WTC11 (cell line): Measurements from ENCODE around the gene AXDND1. TPM values are rescaled to one million over a fixed set of nuclear protein-coding genes. Genes with fewer than 3 reads are reported as not detected.

Experiments
- ATAC-seq: fragments of 200-7000 bp; cut with Tn5 transposase; 2 replicates; pipeline ENCODE4 v1.10.0; 2021; ENCODE audit warnings: mild to moderate bottlenecking, moderate library complexity
- Bru-seq: library from RNA; stranded (reverse); fragments of 400-500 nt; gene quantifications from one replicate; lab custom pipeline; 2021; lab: Mats Ljungman, UMichigan
- CTCF ChIA-PET: fragments of 300-600 bp; sonication (Branson Sonifier 250); formaldehyde crosslinking; loops from one replicate; lab custom pipeline; 2021; ENCODE audit warnings: antibody characterized with exemption; lab: Charles Lee
- POLR2A ChIA-PET: fragments of 350-600 bp; sonication (Branson Sonifier 250); formaldehyde crosslinking; loops from one replicate; lab custom pipeline; 2021; ENCODE audit warnings: antibody characterized with exemption; lab: Charles Lee
- DNase-seq: peaks from one replicate; pipeline ENCODE4 v3.0.0; 2021; ENCODE audit warnings: low spot score
- H3K27ac Mint-ChIP-seq: 2 replicates; pipeline ENCODE4 v1.8.0; 2021; ENCODE audit warnings: mixed read lengths
- H3K27me3 Mint-ChIP-seq: 2 replicates; pipeline ENCODE4 v1.8.0; 2021; ENCODE audit warnings: low read depth, mild to moderate bottlenecking, moderate library complexity, mixed read lengths
- H3K36me3 Mint-ChIP-seq: 2 replicates; pipeline ENCODE4 v1.8.0; 2021; ENCODE audit warnings: mixed read lengths
- H3K4me1 Mint-ChIP-seq: 2 replicates; pipeline ENCODE4 v1.8.0; 2022; ENCODE audit warnings: mixed read lengths
- H3K4me3 Mint-ChIP-seq: 2 replicates; pipeline ENCODE4 v1.8.0; 2021; ENCODE audit warnings: mild to moderate bottlenecking, moderate library complexity, mixed read lengths
- H3K9me3 Mint-ChIP-seq: 2 replicates; pipeline ENCODE4 v1.8.0; 2021; ENCODE audit warnings: mixed read lengths
- CBFB ChIP-seq: sonication (generic); formaldehyde crosslinking; IDR thresholded peaks from 2 replicates; pipeline ENCODE4 v1.8.1; 2022; ENCODE audit warnings: mild to moderate bottlenecking, low read depth, missing genetic modification reagents
- CREM ChIP-seq: sonication (generic); formaldehyde crosslinking; IDR thresholded peaks from 2 replicates; pipeline ENCODE4 v1.8.1; 2022; ENCODE audit warnings: mild to moderate bottlenecking, missing genetic modification reagents, moderate library complexity
- FOXK1 ChIP-seq: sonication (generic); formaldehyde crosslinking; IDR thresholded peaks from 2 replicates; pipeline ENCODE4 v1.8.0; 2022; ENCODE audit warnings: mild to moderate bottlenecking, moderate library complexity, missing genetic modification reagents
- GABPB1 ChIP-seq: sonication (generic); formaldehyde crosslinking; IDR thresholded peaks from 2 replicates; pipeline ENCODE4 v1.8.1; 2023; ENCODE audit warnings: mild to moderate bottlenecking, missing genetic modification reagents
- GTF2I ChIP-seq: fragments of 250-450 bp; sonication (Bioruptor Pico); conservative IDR thresholded peaks from 2 replicates; pipeline ENCODE4 v1.4.0; 2021; ENCODE audit warnings: mild to moderate bottlenecking
- KAT7 ChIP-seq: sonication (generic); formaldehyde crosslinking; IDR thresholded peaks from 2 replicates; pipeline ENCODE4 v1.8.1; 2023; ENCODE audit warnings: missing genetic modification reagents, mild to moderate bottlenecking, borderline replicate concordance
- MXD4 ChIP-seq: fragments of 250-450 bp; sonication (Bioruptor Pico); IDR thresholded peaks from 2 replicates; pipeline ENCODE4 v1.8.0; 2021; ENCODE audit warnings: mild to moderate bottlenecking, moderate library complexity, borderline replicate concordance
- TEAD1 ChIP-seq: sonication (generic); formaldehyde crosslinking; IDR thresholded peaks from 2 replicates; pipeline ENCODE4 v1.8.0; 2022; ENCODE audit warnings: mild to moderate bottlenecking, missing genetic modification reagents
- long read RNA-seq, 3 experiments: library from RNA in 1 of 3; library from capped mRNA in 1 of 3; library from polyadenylated mRNA in 1 of 3; unstranded in 2 of 3; stranded (forward) in 1 of 3; transcript quantifications; one replicate each; pipeline ENCODE4 v2.0.0, GENCODE V29; 2021
- total RNA-seq: library from RNA; stranded (reverse); gene quantifications from 3 replicates; pipeline ENCODE4 v1.2.3, GENCODE V29; 2021
- TF ChIP-seq, protein P1 (sequence below): sonication (generic); formaldehyde crosslinking; IDR thresholded peaks from 2 replicates; pipeline ENCODE4 v1.8.1; 2023; ENCODE audit warnings: mild to moderate bottlenecking, missing genetic modification reagents, borderline replicate concordance
- TF ChIP-seq, protein P2 (sequence below): sonication (generic); formaldehyde crosslinking; IDR thresholded peaks from 2 replicates; pipeline ENCODE4 v1.8.1; 2022; ENCODE audit warnings: missing genetic modification reagents, borderline replicate concordance
- TF ChIP-seq, protein P3 (sequence below): sonication (generic); formaldehyde crosslinking; IDR thresholded peaks from 2 replicates; pipeline ENCODE4 v1.8.0; 2022; ENCODE audit warnings: mild to moderate bottlenecking, missing genetic modification reagents
- TF ChIP-seq, protein P4 (sequence below): sonication (generic); formaldehyde crosslinking; IDR thresholded peaks from 2 replicates; pipeline ENCODE4 v1.8.1; 2022; ENCODE audit warnings: mild to moderate bottlenecking, missing genetic modification reagents, moderate library complexity, borderline replicate concordance
- TF ChIP-seq, protein P5 (sequence below): sonication (generic); formaldehyde crosslinking; IDR thresholded peaks from 2 replicates; pipeline ENCODE4 v1.8.0; 2023; ENCODE audit warnings: missing genetic modification reagents, mild to moderate bottlenecking, borderline replicate concordance

AXDND1 gene, protein sequence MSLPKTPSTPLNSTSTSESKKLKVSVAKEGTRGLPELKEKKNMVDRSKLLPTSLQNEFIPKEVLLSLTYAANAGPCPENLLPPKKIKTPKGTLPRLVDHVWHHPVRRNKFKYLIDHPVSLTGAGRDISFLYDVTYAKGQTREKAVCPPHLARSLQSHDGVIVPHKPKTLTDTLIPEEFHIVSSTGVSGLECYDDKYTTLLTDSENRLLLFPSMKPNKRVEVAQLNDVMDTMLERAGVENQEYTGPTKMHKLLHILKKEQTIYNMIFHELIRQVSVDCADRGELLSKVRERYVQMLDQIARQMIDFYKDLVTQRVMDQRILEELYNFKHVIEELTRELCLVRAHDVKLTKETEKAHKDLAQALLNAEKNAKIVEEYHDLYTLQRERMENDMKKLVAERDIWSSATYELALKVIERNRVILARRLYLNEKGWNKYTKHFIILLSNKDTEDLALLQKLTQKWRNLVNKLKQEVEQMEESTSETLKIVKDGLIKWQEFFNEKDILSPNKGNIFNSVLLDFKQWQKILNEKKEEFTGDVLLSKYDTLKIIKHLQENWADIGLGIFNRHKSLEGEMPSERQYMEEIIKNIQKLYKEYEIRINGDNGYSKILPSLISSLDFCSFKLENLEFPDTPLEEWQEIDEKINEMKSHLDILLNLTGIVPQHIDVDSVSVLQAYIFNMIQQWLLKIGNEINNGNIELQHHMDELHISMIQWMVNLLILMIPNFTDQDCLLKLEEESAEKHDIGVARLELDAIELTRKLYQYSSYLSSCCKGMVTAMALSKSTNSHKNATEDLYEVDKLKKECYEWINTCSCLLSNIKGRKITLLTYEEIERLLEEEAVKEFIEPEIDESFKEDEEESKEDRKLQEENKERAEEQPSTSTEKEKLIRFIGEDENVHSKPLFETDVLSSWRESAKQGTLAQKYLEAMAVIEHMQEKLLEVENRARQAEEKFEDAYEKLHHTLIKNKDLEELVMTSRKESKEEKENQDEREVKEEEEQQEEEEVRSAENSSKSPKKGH
- total RNA-seq (0.18 TPM in 1 of 3 replicates, not detected in the others), Bru-seq, nascent RNA (percentile 9 among the genes with signal in this experiment)
- long read RNA-seq, experiment 1 = 0 reads
- long read RNA-seq, experiment 2 = 0 reads
- long read RNA-seq, experiment 3 = 0 reads

DNA sequence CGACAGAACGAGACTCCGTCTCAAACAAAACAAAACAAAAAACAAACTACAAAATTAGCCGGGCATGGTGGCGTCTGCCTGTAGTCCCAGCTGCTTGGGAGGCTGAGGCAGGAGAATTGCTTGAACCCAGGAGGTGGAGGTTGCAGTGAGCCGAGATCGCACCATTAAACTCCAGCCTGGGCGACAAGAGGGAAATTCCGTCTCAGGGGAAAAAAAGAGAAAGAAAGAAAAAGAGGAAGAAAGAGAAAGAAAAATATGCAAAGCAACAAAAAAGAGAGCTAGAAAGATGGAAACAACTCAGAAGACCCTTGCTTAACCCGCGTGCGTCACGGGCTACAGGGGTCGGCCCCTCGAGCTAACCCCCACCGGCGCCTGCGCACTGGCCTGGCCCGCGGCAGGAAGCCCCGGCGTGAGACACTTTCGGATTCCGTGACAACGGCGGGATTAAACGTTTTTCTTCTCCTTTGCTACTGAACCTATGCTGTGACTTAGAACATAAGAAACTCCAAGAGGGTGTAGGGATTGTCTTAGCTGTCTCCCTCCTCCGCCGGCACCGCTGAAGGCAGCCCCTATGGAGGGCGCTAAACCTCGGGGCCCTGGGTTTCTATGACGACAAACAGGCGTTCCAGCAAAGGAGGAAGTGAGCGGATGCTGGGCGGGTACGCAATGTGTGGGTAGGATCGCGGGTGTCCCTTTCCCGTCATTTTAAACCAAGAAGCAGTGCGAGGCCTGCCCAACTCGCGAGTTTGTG, at the start of gene AXDND1:
TSS of gene AXDND1 (plus strand) at position 630 of the 751 bp plus-strand sequence. CDS start 539 bp downstream, outside the sequence.
- Mint-ChIP-seq H3K27ac (peak within 1 kb of the TSS; percentile 95), H3K4me3 (peak within 1 kb of the TSS; percentile 84)
- peak; percentile 93 for ATAC-seq
- TF ChIP-seq, protein P1, sequence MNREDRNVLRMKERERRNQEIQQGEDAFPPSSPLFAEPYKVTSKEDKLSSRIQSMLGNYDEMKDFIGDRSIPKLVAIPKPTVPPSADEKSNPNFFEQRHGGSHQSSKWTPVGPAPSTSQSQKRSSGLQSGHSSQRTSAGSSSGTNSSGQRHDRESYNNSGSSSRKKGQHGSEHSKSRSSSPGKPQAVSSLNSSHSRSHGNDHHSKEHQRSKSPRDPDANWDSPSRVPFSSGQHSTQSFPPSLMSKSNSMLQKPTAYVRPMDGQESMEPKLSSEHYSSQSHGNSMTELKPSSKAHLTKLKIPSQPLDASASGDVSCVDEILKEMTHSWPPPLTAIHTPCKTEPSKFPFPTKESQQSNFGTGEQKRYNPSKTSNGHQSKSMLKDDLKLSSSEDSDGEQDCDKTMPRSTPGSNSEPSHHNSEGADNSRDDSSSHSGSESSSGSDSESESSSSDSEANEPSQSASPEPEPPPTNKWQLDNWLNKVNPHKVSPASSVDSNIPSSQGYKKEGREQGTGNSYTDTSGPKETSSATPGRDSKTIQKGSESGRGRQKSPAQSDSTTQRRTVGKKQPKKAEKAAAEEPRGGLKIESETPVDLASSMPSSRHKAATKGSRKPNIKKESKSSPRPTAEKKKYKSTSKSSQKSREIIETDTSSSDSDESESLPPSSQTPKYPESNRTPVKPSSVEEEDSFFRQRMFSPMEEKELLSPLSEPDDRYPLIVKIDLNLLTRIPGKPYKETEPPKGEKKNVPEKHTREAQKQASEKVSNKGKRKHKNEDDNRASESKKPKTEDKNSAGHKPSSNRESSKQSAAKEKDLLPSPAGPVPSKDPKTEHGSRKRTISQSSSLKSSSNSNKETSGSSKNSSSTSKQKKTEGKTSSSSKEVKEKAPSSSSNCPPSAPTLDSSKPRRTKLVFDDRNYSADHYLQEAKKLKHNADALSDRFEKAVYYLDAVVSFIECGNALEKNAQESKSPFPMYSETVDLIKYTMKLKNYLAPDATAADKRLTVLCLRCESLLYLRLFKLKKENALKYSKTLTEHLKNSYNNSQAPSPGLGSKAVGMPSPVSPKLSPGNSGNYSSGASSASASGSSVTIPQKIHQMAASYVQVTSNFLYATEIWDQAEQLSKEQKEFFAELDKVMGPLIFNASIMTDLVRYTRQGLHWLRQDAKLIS = no peak
- TF ChIP-seq GTF2I (CRISPR knock-in tag) (no peak), GABPB1 (CRISPR knock-in tag) (peak; percentile 99), FOXK1 (CRISPR knock-in tag) (peak; percentile 34; the same call in 1 of the 2 replicates), CREM (CRISPR knock-in tag) (peak; percentile 67; the same call in 1 of the 2 replicates), MXD4 (CRISPR knock-in tag) (no peak), CBFB (CRISPR knock-in tag) (no peak), KAT7 (0 out of 2 replicates have a peak, but pooled peaks have one; percentile 37), TEAD1 (CRISPR knock-in tag) (peak; percentile 69; the same call in 1 of the 2 replicates)
- TF ChIP-seq, protein P2, sequence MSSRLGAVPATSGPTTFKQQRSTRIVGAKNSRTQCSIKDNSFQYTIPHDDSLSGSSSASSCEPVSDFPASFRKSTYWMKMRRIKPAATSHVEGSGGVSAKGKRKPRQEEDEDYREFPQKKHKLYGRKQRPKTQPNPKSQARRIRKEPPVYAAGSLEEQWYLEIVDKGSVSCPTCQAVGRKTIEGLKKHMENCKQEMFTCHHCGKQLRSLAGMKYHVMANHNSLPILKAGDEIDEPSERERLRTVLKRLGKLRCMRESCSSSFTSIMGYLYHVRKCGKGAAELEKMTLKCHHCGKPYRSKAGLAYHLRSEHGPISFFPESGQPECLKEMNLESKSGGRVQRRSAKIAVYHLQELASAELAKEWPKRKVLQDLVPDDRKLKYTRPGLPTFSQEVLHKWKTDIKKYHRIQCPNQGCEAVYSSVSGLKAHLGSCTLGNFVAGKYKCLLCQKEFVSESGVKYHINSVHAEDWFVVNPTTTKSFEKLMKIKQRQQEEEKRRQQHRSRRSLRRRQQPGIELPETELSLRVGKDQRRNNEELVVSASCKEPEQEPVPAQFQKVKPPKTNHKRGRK (CRISPR knock-in tag) = 0 out of 2 replicates have a peak, but pooled peaks have one; percentile 72
- TF ChIP-seq, protein P3, sequence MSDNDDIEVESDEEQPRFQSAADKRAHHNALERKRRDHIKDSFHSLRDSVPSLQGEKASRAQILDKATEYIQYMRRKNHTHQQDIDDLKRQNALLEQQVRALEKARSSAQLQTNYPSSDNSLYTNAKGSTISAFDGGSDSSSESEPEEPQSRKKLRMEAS = peak; percentile 74
- TF ChIP-seq, protein P4, sequence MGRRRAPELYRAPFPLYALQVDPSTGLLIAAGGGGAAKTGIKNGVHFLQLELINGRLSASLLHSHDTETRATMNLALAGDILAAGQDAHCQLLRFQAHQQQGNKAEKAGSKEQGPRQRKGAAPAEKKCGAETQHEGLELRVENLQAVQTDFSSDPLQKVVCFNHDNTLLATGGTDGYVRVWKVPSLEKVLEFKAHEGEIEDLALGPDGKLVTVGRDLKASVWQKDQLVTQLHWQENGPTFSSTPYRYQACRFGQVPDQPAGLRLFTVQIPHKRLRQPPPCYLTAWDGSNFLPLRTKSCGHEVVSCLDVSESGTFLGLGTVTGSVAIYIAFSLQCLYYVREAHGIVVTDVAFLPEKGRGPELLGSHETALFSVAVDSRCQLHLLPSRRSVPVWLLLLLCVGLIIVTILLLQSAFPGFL (CRISPR knock-in tag) = no peak
- TF ChIP-seq, protein P5, sequence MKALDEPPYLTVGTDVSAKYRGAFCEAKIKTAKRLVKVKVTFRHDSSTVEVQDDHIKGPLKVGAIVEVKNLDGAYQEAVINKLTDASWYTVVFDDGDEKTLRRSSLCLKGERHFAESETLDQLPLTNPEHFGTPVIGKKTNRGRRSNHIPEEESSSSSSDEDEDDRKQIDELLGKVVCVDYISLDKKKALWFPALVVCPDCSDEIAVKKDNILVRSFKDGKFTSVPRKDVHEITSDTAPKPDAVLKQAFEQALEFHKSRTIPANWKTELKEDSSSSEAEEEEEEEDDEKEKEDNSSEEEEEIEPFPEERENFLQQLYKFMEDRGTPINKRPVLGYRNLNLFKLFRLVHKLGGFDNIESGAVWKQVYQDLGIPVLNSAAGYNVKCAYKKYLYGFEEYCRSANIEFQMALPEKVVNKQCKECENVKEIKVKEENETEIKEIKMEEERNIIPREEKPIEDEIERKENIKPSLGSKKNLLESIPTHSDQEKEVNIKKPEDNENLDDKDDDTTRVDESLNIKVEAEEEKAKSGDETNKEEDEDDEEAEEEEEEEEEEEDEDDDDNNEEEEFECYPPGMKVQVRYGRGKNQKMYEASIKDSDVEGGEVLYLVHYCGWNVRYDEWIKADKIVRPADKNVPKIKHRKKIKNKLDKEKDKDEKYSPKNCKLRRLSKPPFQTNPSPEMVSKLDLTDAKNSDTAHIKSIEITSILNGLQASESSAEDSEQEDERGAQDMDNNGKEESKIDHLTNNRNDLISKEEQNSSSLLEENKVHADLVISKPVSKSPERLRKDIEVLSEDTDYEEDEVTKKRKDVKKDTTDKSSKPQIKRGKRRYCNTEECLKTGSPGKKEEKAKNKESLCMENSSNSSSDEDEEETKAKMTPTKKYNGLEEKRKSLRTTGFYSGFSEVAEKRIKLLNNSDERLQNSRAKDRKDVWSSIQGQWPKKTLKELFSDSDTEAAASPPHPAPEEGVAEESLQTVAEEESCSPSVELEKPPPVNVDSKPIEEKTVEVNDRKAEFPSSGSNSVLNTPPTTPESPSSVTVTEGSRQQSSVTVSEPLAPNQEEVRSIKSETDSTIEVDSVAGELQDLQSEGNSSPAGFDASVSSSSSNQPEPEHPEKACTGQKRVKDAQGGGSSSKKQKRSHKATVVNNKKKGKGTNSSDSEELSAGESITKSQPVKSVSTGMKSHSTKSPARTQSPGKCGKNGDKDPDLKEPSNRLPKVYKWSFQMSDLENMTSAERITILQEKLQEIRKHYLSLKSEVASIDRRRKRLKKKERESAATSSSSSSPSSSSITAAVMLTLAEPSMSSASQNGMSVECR (CRISPR knock-in tag) = peak; percentile 92; the same call in 1 of the 2 replicates
- TF ChIP-seq, all 79 proteins: peak for 8
- ChIA-PET POLR2A (interaction anchor here (1.4 kb wide), 1 partner anchor 72 kb away, joined by 4 read pairs; the partner anchor contains the start of gene SOAT1), CTCF (interaction anchor here (0.8 to 2.0 kb wide), 7 partner anchors 72 to 449 kb away, joined by 3 to 7 read pairs (median 5); partner anchors contain the start of gene SOAT1)
- Mint-ChIP-seq H3K9me3 (no peaks in the 10 kb centered on the region), H3K36me3 (no peaks in the 10 kb centered on the region), H3K27me3 (peaks cover 3% of the 10 kb centered on the region; the same call in 1 of the 2 replicates), H3K4me1 (peaks cover 3% of the 10 kb centered on the region; the same call in 1 of the 2 replicates)
- peak; percentile 70 for DNase-seq
